Ectodermal cell (in vitro differentiated cells): Measurements from ENCODE around the gene SARDH.

Experiments
- H3K27ac ChIP-seq: 2 replicates; pipeline ENCODE4 v1.7.0; 2013; ENCODE audit warnings: mild to moderate bottlenecking, low read depth, low read length; ENCODE audit not compliant: insufficient read depth, poor library complexity, severe bottlenecking
- H3K27me3 ChIP-seq: 2 replicates; pipeline ENCODE4 v1.7.0; 2013; ENCODE audit warnings: mild to moderate bottlenecking, low read length; ENCODE audit not compliant: insufficient read depth, control insufficient read depth, poor library complexity, severe bottlenecking
- H3K36me3 ChIP-seq: one replicate; pipeline ENCODE4 v1.7.0; 2013; ENCODE audit warnings: low read length; ENCODE audit not compliant: control insufficient read depth, insufficient read depth
- H3K4me1 ChIP-seq: one replicate; pipeline ENCODE4 v1.7.0; 2013; ENCODE audit warnings: low read length; ENCODE audit not compliant: control insufficient read depth, insufficient read depth
- H3K4me3 ChIP-seq: 2 replicates; pipeline ENCODE4 v1.7.0; 2013; ENCODE audit warnings: low read depth, low read length, control low read depth; ENCODE audit not compliant: insufficient read depth
- H3K9me3 ChIP-seq: 2 replicates; pipeline ENCODE4 v1.7.0; 2013; ENCODE audit warnings: mild to moderate bottlenecking, low read length, moderate library complexity; ENCODE audit not compliant: control insufficient read depth
- WGBS, 2 experiments: methylation state at CpG; one replicate each; pipeline ENCODE4 v1.1.7; 2013; ENCODE audit warnings: missing lambda C conversion rate in 2 of 2; 5-methylcytosine and 5-hydroxymethylcytosine counted together

The SARDH gene

DNA sequence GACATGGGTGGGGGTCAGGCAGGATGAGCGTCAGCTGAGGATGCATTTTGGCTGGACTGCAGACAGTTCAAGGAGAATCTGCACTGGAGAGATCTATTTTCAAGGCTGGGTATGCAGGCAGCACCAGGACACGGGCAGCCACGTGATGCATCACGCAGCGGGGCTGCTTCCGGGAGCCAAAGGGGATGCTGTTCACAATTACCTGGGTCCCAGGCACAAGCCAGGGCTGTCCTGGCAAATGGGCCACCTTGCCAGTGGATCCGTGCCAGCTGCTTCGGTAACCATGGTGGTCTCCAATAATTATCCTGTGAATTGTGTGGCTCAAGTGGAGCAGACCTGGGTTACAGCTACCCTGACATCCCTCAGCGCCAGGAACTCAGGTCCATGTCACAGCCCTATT is 84.5 kb downstream of the SARDH start:
- WGBS, 2 experiments, result 88% methylated on average over 9 of the region's 9 CpGs
- peaks cover 9% of the 10 kb centered on the region for H3K27me3 ChIP-seq

DNA sequence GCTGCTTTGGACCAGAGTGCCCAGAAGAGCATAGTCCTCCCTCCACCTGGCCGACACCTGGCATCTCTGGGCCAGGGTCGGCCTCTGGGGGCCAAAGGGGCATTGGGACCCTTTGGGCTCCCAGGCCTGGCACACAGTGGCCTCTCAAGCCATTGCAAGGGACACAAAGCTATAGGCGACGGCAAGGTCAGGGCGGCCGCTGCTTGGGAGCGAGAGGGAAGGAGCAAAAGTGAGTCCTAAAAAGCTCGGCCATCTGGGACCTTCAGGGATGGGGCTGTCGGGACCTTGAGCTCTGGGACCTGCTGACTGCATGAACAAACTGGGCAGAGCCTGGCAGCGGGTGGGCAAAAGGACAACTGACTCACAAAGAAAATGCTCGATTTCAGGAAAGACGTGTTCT is 88.1 kb downstream of the SARDH start:
- no peaks in the 10 kb centered on the region for H3K9me3 ChIP-seq
- no peaks in the 10 kb centered on the region for H3K4me1 ChIP-seq
- no peaks in the 10 kb centered on the region for H3K27me3 ChIP-seq
- H3K4me3 ChIP-seq, result no peak overlapping the region
- WGBS, 2 experiments, result 91 to 94% methylated on average over 12 of the region's 12 CpGs
- no peaks in the 10 kb centered on the region for H3K36me3 ChIP-seq
- no peak overlapping the region for H3K27ac ChIP-seq

More for the DNA sequence above, 84.5 kb downstream of the SARDH start:
- Histone ChIP-seq H3K4me3 (no peak overlapping the region), H3K36me3 (no peaks in the 10 kb centered on the region), H3K27ac (no peak overlapping the region), H3K9me3 (no peaks in the 10 kb centered on the region), H3K4me1 (peaks cover 9% of the 10 kb centered on the region)

DNA sequence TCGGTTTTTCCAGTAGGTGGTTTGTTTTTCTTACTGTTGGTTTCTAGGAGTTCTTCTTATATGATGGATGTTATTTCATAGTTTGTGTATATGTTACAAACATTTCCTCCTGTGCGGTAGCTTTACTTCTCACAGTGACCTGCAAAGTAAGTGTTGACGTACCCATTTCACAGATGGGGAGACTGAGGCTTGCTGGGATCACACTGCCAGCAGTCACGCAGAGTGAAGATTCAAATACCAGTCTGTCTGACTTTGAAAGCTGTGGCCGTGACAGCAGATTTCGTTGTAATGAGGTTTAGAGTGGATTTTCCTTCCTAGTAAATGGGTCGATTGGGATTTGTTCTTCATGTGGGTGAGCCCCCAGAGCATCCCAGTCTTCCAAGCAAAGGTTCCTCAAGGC is 89.0 kb downstream of the SARDH start:
- Histone ChIP-seq H3K9me3 (no peaks in the 10 kb centered on the region), H3K36me3 (no peaks in the 10 kb centered on the region), H3K27me3 (no peaks in the 10 kb centered on the region), H3K4me3 (no peak overlapping the region), H3K27ac (no peak overlapping the region), H3K4me1 (no peaks in the 10 kb centered on the region)
- WGBS, 2 experiments, result 92 to 96% methylated on average over 7 of the region's 7 CpGs

DNA sequence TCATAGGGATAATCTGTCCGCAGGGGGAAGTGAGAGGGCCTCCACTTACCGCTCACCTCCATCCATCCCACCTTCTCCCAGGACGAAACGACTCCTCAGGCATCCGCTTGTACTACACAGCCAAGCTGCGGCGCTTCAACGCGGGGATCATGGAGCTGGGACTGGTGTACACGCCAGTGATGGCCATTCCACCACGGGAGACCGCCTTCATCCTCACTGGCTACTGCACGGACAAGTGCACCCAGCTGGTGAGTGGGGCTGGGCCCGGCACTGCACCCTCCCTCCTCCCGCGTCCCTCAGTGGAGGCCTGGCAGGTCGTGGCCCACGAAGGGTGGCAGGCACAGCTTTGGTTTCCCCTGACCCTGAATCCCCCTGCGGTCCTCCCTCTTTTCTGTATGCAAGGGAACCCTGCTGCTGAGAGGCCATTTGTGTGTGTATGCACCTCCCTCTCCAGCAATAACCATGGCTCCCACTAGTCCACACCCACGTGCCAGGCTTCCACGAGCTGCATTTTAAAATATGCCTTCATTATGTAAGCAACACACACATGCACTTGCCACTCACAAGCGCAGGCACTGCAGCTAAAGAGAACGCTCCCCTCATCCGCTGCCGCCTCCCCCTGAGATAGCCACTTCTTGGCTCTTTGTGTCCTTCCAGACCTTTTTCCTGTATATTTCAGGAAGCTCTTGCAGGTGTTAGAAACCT is 90.2 kb downstream of the SARDH start:
- Histone ChIP-seq H3K27ac (no peak overlapping the region), H3K4me3 (no peak overlapping the region), H3K36me3 (no peaks in the 10 kb centered on the region), H3K9me3 (no peaks in the 10 kb centered on the region), H3K27me3 (no peaks in the 10 kb centered on the region), H3K4me1 (no peaks in the 10 kb centered on the region)
- WGBS, 2 experiments, result 89% methylated on average over 25 of the region's 25 CpGs

DNA sequence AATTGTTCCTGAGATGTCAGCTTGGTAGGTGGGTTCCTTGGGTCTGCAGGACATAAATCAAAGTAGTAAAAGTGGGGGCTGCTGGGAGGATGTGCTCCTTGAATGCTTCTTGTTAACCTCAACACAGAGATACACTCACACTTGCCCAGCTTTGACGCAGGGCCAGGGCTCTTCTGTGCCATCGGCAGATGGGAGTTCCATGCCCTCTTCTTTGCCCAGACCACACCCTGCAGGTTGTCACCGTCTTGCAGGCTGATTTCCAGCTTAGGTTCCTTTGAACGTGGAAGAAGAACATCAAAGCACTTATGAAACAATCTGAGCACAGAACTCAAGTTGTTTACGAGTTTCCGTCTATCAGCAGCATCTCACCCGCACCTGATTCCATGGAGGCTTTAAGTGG is 91.0 kb downstream of the SARDH start:
- Histone ChIP-seq H3K36me3 (no peaks in the 10 kb centered on the region), H3K27ac (no peak overlapping the region), H3K27me3 (no peaks in the 10 kb centered on the region), H3K4me3 (no peak overlapping the region), H3K4me1 (no peaks in the 10 kb centered on the region), H3K9me3 (no peaks in the 10 kb centered on the region)
- 88 to 91% methylated on average over 7 of the region's 7 CpGs for WGBS, 2 experiments

DNA sequence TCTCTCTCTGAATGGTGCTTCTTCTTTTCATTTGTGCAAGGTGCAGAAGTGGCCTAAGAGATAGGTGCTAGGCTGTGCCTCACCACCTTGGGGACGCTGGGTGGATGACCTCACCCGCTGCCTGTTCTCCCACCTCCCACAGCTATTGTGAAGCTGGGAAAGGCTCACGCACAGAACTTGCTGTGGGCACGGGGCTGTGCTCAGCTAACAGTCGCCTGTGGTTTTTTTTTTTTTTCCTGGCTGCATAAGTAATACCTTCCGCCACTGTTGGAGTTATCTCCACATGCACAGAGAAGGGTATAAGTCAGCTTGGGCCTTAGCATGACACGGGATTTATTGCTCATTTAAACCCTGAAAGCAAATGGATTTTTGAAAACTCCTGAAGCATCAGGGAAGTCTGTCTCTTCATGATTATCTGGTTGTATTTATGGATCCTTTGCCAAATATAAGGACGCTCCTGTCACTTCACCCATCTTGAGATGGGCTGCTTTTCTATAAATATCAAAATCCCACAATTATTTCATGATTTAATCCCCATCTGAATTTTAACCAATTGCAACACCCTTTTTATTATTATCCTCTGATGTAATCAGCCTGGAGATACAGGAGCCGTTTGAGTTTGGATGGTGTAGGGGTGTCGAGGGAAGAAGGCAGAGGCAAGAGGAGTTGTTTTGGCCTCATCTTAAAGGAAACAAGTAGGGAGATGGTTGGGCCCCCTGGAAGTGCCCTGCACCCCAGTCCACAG is 93.0 kb downstream of the SARDH start:
- Histone ChIP-seq H3K9me3 (no peaks in the 10 kb centered on the region), H3K27ac (no peak overlapping the region), H3K4me1 (no peaks in the 10 kb centered on the region), H3K36me3 (no peaks in the 10 kb centered on the region), H3K4me3 (no peak overlapping the region), H3K27me3 (no peaks in the 10 kb centered on the region)
- 86% methylated on average over 10 of the region's 10 CpGs for WGBS, 2 experiments

DNA sequence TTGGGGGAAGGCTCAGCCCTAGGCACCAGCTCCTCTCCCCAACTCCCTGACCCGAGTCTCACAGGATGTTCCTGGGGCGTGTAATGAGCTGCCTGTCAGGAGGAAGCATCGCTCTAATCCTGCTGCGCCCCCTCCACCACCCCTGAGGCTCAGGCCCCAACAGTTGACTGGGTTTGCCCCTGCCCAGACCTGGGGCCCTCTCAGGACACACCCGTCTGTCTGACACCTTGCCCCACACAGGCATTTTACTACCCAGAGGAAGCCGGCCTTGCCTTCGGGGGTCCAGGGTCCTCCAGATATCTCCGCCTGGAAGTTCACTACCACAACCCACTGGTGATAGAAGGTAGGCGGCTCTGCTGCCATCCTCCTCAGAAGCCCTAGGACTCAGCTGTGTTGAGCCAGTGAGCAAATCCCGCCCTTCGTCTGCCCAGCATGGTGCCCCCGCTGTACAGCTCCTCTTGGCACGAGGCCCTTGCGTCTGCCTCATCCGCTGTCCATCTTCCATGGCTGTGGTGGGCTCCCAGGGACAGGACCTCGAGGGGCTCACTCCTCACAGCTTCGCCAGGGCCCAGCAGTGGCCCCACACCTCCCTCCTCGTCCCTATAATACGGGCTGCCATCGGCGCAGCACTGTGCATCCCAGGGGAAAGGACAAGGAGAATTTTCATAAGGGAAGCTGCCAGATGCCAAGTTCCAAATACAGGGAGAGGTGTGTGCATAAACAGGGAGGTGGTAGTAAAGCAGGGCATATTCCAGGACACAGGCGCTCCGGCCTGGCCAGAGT is 94.0 kb downstream of the SARDH start:
- 87 to 88% methylated on average over 23 of the region's 23 CpGs for whole genome bisulfite sequencing, 2 experiments
- no peaks in the 10 kb centered on the region for H3K36me3 ChIP-seq
- no peaks in the 10 kb centered on the region for H3K4me1 ChIP-seq
- H3K4me3 ChIP-seq, result no peak overlapping the region
- no peak overlapping the region for H3K27ac ChIP-seq
- H3K9me3 ChIP-seq, result no peaks in the 10 kb centered on the region
- H3K27me3 ChIP-seq, result no peaks in the 10 kb centered on the region

DNA sequence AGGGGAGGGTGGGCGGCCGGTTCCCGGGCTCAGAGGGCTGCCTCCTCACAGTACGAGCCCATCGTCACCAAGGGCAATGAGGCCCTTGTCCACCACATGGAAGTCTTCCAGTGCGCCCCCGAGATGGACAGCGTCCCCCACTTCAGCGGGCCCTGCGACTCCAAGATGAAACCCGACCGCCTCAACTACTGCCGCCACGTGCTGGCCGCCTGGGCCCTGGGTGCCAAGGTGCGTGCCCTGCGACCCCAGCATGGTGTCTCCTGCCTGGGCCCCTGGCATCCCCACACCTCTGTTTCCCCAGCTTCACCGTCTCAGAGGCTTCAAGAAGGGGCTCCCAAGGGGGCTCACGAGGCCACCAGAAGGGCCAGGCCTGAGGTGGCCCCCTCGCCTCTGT is 94.8 kb downstream of the SARDH start:
- no peak overlapping the region for H3K4me3 ChIP-seq
- no peaks in the 10 kb centered on the region for H3K9me3 ChIP-seq
- H3K27ac ChIP-seq, result no peak overlapping the region
- peaks cover under 1% of the 10 kb centered on the region for H3K4me1 ChIP-seq
- H3K36me3 ChIP-seq, result no peaks in the 10 kb centered on the region
- WGBS, 2 experiments, result 94 to 96% methylated on average over 20 of the region's 20 CpGs
- no peaks in the 10 kb centered on the region for H3K27me3 ChIP-seq

DNA sequence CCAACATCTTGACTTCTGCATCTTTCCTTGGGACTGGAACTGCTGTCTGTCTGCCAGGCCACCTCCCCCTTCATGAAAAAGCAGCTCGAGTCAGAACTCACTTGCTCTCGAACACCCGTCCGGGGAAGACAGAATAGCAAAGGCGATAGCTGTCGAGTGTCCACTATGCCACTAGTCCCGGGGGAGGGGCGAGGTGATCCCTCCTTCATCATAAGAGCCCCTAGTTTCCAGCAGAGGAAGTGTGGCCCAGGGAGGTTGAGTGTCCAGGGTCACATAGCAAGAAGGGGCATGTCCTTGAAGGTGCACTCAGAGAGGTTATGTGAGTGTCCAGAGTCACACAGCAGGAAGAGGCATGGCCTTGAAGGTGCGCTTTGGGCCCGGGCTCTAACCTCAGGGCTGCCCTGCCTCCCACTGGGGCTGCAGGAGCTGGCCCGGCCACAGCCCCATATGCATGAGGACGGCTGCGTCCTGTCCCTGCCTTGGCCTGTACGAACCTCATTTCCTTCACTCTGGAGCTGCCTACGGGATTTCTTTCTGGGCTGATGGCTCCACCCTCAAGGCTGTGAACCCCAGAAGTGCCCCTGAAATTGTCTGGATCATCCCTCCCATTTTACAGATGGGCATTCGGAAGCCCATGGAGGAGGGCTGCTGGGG is 95.3 kb downstream of the SARDH start:
- Histone ChIP-seq H3K36me3 (no peaks in the 10 kb centered on the region), H3K27ac (no peak overlapping the region), H3K27me3 (no peaks in the 10 kb centered on the region), H3K4me1 (peaks cover 5% of the 10 kb centered on the region), H3K9me3 (no peaks in the 10 kb centered on the region), H3K4me3 (no peak overlapping the region)
- 87 to 88% methylated on average over 16 of the region's 16 CpGs for WGBS, 2 experiments
